Upper lobe of left lung (tissue), 6 donors: ENCODE measurements around the gene VAC14. TPM values are rescaled to one million over a fixed set of nuclear protein-coding genes. Genes with fewer than 3 reads are reported as not detected.

Experiments used
- ATAC-seq, 2 donors: fragments of 200-7000 bp; cut with Tn5 transposase; one replicate each; pipeline ENCODE4 v1.9.1; 2022; ENCODE audit warnings: mild to moderate bottlenecking in 2 of 2, moderate library complexity in 2 of 2; ENCODE audit not compliant: low FRiP score in 2 of 2
- DNase-seq, 2 donors: peaks; one replicate each; pipeline ENCODE4 v3.0.0-alpha.2; 2019 to 2020
- H3K27ac ChIP-seq, 4 donors: fragments of 200-600 bp; sonication (generic); one replicate each; pipeline ENCODE4 v1.5.1; 2016 to 2019
- H3K27me3 ChIP-seq, 4 donors: fragments of 200-600 bp; sonication (generic); one replicate each; pipeline ENCODE4 v1.5.1; 2017 to 2019
- H3K36me3 ChIP-seq, 4 donors: fragments of 200-600 bp; sonication (generic); one replicate each; pipeline ENCODE4 v1.5.1; 2016 to 2019
- H3K4me1 ChIP-seq, 4 donors: fragments of 200-600 bp; sonication (generic); one replicate each; pipeline ENCODE4 v1.5.1; 2018 to 2019
- H3K4me3 ChIP-seq, 4 donors: fragments of 200-600 bp; sonication (generic); one replicate each; pipeline ENCODE4 v1.5.1; 2017 to 2019; ENCODE audit warnings: mild to moderate bottlenecking in 2 of 4, moderate library complexity in 1 of 4
- H3K9me3 ChIP-seq, 4 donors: fragments of 200-600 bp; sonication (generic); one replicate each; pipeline ENCODE4 v1.5.1; 2018 to 2019
- CTCF ChIP-seq, 6 experiments: fragments of 450-650 bp in 4 of 6; fragments of 200-600 bp in 2 of 6; sonication (generic) in 2 of 6; IDR thresholded peaks; one replicate each; pipeline ENCODE4 v1.5.1; 2016 to 2019; ENCODE audit warnings: antibody characterized with exemption in 6 of 6
- EP300 ChIP-seq, 4 donors: sonication (generic); formaldehyde crosslinking; IDR thresholded peaks; one replicate each; pipeline ENCODE4 v1.5.1; 2017; ENCODE audit warnings: antibody characterized with exemption in 4 of 4, control low read depth in 2 of 4
- POLR2A ChIP-seq, 4 donors: fragments of 450-650 bp; IDR thresholded peaks; one replicate each; pipeline ENCODE4 v1.5.1; 2016 to 2017; ENCODE audit warnings: antibody characterized with exemption in 4 of 4, mild to moderate bottlenecking in 2 of 4
- POLR2AphosphoS5 ChIP-seq, 2 donors: sonication (generic); formaldehyde crosslinking; IDR thresholded peaks; one replicate each; pipeline ENCODE4 v1.5.1; 2017; ENCODE audit warnings: antibody characterized with exemption in 2 of 2
- WGBS, 2 donors: methylation state at CpG; one replicate each; pipeline ENCODE4 v1.1.5; 2017 to 2018; 5-methylcytosine and 5-hydroxymethylcytosine counted together
- total RNA-seq, 6 donors: library from RNA; depleted of rRNA in 4 of 6; stranded (reverse); fragments of >200 nt in 4 of 6; gene quantifications; one replicate each; pipeline versions ENCODE4 v1.1.0 to v1.2.1, GENCODE V29; 2016 to 2021
- donor health status: DM: no; HTN: no; CAD: no; lungs with moderate emphysema.
- donor health status: DM: no; HTN: yes; CAD: no; lungs with severe emphysema.

Gene VAC14
- total RNA-seq, 6 donors from 2014 or later, result 39.6 to 145 (median 57.4) TPM

DNA sequence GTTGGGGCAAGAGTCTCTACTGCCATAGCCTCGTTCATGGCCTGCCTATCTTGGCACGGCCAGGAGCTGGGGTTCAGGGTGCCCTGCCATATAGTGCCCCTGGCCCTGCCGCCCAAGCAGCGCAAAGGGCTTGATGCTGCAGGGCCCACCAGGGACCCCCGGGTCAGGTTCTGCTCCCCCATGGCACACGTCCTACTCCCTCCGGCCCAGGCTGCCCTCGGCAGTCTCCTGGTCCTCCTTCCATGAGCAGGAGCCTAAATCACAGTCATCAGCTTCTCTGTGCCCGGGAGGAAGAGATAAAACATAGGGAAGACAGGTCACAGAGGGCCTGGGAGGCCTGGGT, 59.2 kb downstream of the VAC14 start:
- WGBS, 2 donors, result 73 to 78% methylated on average over 9 of the region's 9 CpGs
- no peak overlapping the region for H3K4me3 ChIP-seq
- H3K36me3 ChIP-seq, result peaks cover 0 to 27% (median 16%) of the 10 kb centered on the region in 4 donors
- H3K4me1 ChIP-seq, result peaks cover 63 to 82% (median 66%) of the 10 kb centered on the region in 4 donors
- H3K27me3 ChIP-seq, result no peaks in the 10 kb centered on the region
- no peak for ATAC-seq
- no peak for DNase-seq
- no peaks in the 10 kb centered on the region for H3K9me3 ChIP-seq
- peak overlapping the region; percentile 63 to 85 (median 76) for H3K27ac ChIP-seq
- TF ChIP-seq POLR2AphosphoS5 (IDR thresholded peaks at IDR 0.05) (no peak), POLR2A (IDR thresholded peaks at IDR 0.05) (no peak), CTCF (IDR thresholded peaks at IDR 0.05) (no peak), EP300 (IDR thresholded peaks at IDR 0.05) (no peak)

DNA sequence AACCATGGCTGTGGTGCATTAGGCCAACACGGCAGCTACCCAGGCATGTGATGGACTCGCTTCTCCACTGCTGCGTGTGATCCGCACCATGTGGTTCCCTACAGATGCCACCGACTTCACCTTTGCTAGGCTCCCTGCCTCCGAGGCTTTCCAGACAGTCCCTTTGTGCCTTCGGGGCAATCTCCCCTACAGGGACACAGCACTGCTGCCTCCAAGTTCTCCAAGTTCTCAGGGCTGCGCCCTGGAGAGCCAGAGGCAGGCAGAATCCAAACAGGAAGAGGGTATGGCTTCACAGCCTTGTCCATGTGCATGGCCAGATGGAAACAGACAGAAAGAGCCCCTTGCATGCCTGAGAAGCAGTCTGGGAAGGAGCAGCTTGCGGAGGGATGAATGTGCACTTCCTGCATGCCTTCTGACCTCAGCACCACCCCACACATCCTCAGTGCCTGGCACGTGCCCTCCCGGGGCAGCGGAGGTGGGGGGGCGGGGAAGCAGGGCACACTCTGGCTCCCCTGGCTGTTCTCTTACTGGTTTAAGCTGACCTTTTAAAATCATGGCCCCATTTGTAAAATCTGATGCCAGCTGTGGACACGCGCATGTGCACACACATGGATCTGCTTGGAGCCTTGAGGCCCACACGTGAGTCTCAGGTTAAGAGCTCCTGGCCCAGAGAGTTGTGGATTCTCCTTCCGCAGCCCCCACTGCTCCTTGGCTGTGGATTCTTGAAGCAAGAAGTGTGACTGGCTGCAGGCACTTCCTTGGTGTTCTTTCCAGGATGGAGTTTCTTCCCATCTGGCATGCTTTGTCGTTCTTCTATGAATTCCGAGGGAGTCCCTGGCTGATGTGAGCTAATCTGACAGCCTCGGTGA, 59.8 kb downstream of the VAC14 start:
- ATAC-seq, result no peak
- TF ChIP-seq EP300 (IDR thresholded peaks at IDR 0.05) (peak in 1 of 4 donors; percentile 29), POLR2A (IDR thresholded peaks at IDR 0.05) (no peak), POLR2AphosphoS5 (IDR thresholded peaks at IDR 0.05) (peak; percentile 46 to 54), CTCF (IDR thresholded peaks at IDR 0.05) (no peak)
- H3K27ac ChIP-seq, result peak overlapping the region; percentile 63 to 85 (median 76)
- H3K27me3 ChIP-seq, result no peaks in the 10 kb centered on the region
- no peaks in the 10 kb centered on the region for H3K9me3 ChIP-seq
- 61 to 68% methylated on average over 12 to 20 of the region's 20 CpGs for WGBS, 2 donors
- no peak for DNase-seq
- H3K4me1 ChIP-seq, result peaks cover 59 to 82% (median 65%) of the 10 kb centered on the region in 4 donors
- peaks cover 0 to 27% (median 16%) of the 10 kb centered on the region in 4 donors for H3K36me3 ChIP-seq
- no peak overlapping the region for H3K4me3 ChIP-seq

DNA sequence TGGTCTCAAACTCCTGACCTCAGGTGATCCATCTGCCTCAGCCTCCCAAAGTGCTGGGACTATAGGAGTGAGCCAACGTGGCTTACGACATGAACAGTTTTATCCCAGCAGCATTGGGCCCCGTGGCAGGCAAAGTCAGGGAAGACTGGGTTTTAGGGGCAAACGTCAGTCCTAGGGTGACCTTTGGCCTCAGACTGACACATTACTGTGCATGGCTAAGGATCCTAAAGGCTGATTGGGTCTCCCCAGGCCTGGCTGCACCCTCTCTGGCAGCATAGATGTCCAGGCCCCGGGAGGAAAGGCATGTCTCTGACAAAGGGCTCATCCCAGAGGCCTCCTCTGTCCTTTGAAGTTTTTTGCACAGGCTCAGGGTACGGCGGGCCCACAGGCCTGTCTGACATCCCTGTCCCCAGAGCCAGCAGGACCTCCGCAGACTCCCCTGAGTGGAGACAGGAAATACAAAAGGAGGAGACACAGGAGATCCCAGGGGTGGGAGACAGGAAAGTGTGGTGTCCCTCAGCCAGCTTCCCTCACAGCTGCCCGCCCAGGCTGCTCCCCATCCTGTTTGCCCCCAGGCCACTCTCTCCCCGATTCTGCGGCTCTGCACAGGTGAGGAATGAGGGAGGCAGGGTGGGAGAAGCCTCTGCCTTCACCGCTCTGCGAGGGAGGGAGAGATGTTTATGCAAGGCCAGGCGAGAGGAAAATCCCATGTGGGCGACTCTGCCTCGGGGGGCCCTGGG, 60.6 kb downstream of the VAC14 start:
- peaks cover 0 to 27% (median 16%) of the 10 kb centered on the region in 4 donors for H3K36me3 ChIP-seq
- no peaks in the 10 kb centered on the region for H3K27me3 ChIP-seq
- H3K27ac ChIP-seq, result peak overlapping the region; percentile 63 to 85 (median 76)
- ATAC-seq (no peak), DNase-seq (no peak)
- no peak overlapping the region for H3K4me3 ChIP-seq
- peaks cover 51 to 80% (median 65%) of the 10 kb centered on the region in 4 donors for H3K4me1 ChIP-seq
- TF ChIP-seq POLR2A (IDR thresholded peaks at IDR 0.05) (no peak), POLR2AphosphoS5 (IDR thresholded peaks at IDR 0.05) (no peak), CTCF (IDR thresholded peaks at IDR 0.05) (no peak), EP300 (IDR thresholded peaks at IDR 0.05) (no peak)
- 66 to 80% methylated on average over 13 to 16 of the region's 16 CpGs for WGBS, 2 donors
- H3K9me3 ChIP-seq, result no peaks in the 10 kb centered on the region

DNA sequence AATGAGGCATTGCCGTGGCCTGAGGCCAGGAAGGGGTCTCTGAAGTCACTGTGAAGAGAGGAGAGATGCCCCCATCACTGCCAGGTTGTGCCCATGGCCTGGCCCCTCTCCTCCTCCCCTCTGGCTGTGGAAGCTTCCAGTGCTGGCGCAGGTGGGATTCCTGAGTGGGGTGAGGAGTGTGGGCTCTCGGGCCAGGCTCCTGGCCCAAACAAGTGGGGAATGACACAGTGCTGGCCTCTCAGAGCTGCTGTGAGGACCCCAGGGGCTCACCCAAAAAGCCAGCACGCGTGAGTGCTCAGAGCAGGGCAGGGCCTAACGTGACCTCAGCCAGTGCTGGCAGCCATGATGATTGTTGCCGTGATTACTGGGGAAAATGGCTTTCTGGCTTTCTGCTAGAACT, 61.6 kb downstream of the VAC14 start:
- Histone ChIP-seq H3K4me3 (no peak overlapping the region), H3K36me3 (peaks cover 0 to 26% (median 16%) of the 10 kb centered on the region in 4 donors), H3K4me1 (peaks cover 47 to 75% (median 67%) of the 10 kb centered on the region in 4 donors), H3K27me3 (no peaks in the 10 kb centered on the region), H3K9me3 (no peaks in the 10 kb centered on the region), H3K27ac (peak overlapping the region in 3 of 4 donors; percentile 84 to 90 (median 85))
- no peak for DNase-seq
- ATAC-seq, result no peak
- no peak for TF ChIP-seq POLR2AphosphoS5 (IDR thresholded peaks at IDR 0.05)
- TF ChIP-seq POLR2A (IDR thresholded peaks at IDR 0.05), result no peak
- 81 to 86% methylated on average over 7 of the region's 7 CpGs for WGBS, 2 donors
